C4-2B (cell line): ENCODE measurements around the gene GYPC.

Experiments used
- ZFX ChIP-seq: fragments of 450-650 bp; IDR thresholded peaks from 2 replicates; pipeline ENCODE4 v1.6.1; 2017
- TF ChIP-seq, protein P1 (sequence below): fragments of 450-650 bp; conservative IDR thresholded peaks from 2 replicates; pipeline ENCODE4 v1.5.1; 2017; ENCODE audit warnings: mild to moderate bottlenecking

GRCh38 chr2:126685629-126686028, 29.7 kb downstream of the GYPC start:
- TF ChIP-seq, protein P1, sequence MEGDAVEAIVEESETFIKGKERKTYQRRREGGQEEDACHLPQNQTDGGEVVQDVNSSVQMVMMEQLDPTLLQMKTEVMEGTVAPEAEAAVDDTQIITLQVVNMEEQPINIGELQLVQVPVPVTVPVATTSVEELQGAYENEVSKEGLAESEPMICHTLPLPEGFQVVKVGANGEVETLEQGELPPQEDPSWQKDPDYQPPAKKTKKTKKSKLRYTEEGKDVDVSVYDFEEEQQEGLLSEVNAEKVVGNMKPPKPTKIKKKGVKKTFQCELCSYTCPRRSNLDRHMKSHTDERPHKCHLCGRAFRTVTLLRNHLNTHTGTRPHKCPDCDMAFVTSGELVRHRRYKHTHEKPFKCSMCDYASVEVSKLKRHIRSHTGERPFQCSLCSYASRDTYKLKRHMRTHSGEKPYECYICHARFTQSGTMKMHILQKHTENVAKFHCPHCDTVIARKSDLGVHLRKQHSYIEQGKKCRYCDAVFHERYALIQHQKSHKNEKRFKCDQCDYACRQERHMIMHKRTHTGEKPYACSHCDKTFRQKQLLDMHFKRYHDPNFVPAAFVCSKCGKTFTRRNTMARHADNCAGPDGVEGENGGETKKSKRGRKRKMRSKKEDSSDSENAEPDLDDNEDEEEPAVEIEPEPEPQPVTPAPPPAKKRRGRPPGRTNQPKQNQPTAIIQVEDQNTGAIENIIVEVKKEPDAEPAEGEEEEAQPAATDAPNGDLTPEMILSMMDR, result no peak
- TF ChIP-seq ZFX, result no peak
